GM12873 (cell line): ENCODE measurements around the gene TCP11.

Experiments used
- TF ChIP-seq, protein P1 (sequence below): IDR thresholded peaks from 2 replicates; pipeline ENCODE4 v1.5.1; 2012; ENCODE audit warnings: low read depth, mild to moderate bottlenecking, moderate library complexity, low read length, control low read depth; ENCODE audit not compliant: insufficient read depth; ENCODE audit errors: missing control alignments

The TCP11 gene

DNA sequence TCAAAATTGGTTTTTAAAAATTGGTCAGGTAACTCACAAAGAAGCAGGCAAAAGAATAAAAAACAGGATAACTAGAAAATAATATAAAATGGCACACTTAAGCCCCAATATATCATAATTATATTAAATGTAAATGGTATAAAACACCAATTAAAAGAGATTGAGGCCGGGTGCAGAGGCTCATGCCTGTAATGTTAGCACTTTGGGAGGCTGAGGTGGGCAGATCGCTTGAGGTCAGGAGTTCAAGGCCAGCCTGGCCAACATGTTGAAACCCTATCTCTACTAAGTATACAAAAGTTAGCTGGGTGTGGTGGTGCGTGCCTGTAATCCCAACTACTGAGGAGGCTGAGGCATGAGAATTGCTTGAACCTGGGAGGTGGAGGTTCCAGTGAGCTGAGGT lies 36.1 kb downstream of the TCP11 start:
- TF ChIP-seq, protein P1, sequence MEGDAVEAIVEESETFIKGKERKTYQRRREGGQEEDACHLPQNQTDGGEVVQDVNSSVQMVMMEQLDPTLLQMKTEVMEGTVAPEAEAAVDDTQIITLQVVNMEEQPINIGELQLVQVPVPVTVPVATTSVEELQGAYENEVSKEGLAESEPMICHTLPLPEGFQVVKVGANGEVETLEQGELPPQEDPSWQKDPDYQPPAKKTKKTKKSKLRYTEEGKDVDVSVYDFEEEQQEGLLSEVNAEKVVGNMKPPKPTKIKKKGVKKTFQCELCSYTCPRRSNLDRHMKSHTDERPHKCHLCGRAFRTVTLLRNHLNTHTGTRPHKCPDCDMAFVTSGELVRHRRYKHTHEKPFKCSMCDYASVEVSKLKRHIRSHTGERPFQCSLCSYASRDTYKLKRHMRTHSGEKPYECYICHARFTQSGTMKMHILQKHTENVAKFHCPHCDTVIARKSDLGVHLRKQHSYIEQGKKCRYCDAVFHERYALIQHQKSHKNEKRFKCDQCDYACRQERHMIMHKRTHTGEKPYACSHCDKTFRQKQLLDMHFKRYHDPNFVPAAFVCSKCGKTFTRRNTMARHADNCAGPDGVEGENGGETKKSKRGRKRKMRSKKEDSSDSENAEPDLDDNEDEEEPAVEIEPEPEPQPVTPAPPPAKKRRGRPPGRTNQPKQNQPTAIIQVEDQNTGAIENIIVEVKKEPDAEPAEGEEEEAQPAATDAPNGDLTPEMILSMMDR: no peak

DNA sequence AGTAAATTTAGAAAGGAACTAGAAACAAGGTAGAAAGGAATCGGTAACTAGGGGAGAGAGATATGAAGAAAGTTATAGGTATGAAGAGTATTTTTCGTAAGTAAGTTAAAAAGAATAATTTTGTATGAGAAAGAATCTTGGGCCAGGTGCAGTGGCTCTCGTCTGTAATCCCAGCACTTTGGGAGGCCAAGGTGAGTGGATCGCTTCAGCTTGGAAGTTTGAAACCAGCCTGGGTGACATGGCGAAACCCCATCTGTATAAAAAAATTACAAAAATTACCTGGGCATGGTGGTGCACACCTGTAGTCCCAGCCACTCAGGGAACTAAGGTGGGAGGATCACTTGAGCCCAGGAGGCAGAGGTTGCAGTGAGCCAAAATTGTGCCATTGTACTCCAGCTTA lies 42.0 kb downstream of the TCP11 start:
- TF ChIP-seq, protein P1: no peak

DNA sequence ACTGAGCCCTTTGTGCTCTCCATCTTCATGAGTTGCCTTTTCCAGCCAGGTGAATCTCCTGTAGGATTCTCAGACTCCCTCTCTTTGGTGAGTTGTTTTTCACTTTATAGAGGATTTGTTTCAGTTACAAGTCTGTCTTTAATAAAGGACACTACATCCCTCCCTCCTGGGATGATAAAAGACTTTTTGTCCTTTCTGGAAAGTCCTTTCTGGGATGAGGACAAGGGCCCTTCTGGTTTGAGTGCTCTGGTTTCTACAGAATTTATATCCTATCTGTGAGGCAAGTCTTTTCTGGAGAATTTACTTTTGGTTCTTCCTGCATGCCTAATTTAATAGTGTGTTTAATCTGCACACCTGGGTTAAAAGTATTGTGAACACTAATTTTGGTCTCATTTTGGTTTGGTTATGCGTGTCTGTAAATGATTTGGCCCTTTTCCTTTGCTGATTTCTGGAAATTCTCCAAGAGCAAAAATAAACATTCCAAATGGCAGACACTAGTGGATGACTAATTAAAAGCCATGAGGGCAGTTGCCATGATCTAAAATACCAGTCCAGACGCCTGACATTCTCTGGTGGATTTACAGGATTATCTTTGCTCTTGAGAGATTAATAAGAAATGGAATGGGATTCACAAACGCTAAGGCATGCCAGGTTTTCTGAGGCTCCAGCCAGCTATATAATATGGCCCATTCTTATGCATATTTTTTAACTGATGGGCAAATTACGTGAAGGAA lies 44.8 kb downstream of the TCP11 start:
- TF ChIP-seq, protein P1: no peak

DNA sequence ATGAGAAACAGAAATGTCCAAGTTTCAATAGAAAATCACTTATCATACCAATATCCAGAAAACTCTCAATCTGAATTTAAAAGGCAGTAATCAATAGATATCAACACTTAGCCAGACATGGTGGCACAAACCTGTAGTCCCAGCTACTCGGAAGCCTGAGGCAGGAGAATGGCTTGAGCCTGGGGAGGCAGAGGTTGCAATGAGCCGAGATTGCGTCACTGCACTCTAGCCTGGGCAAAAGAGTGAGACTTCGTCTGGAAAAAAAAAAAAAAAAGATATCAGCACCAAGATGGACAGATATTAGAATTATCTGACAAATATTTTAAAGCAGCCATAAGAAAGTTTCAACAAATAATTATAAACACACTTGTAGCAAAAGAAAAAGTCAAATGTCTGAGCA lies 47.0 kb downstream of the TCP11 start:
- TF ChIP-seq, protein P1: no peak

DNA sequence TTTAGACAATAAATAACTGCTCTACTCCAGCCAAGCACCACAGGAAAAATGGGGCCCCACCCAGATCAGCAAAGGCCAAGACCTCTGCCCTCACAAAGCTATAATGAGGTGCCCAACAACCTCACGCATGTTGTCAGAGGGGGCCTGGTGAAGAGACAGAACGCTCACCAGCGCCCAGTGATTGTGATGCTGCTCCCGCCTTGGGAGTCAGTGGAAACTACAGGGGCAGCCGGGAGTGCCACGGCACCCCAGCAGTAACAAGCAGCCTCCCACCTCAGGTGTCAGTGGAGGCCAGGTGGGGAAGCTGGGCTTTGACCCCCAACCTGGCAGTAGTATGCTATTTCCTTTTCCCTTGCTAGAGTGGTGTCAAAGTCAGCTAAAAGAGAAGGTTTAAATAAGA lies 47.4 kb downstream of the TCP11 start:
- TF ChIP-seq, protein P1: no peak

DNA sequence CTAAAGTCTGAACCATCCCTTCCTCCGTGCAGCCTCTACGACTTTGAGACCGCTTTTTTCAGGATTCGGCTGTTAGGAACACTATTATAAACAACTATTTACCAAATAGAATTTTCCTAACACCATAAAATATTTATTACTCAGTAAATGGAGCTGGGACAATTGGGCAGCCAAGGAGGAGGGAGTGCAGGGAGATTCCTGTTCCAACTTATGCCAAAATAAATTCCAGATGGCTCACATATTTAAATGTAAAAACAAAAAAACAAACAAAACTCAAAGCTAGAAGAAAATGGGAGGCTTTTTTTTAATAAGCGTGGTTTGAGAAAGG lies 48.1 kb downstream of the TCP11 start:
- TF ChIP-seq, protein P1: no peak

DNA sequence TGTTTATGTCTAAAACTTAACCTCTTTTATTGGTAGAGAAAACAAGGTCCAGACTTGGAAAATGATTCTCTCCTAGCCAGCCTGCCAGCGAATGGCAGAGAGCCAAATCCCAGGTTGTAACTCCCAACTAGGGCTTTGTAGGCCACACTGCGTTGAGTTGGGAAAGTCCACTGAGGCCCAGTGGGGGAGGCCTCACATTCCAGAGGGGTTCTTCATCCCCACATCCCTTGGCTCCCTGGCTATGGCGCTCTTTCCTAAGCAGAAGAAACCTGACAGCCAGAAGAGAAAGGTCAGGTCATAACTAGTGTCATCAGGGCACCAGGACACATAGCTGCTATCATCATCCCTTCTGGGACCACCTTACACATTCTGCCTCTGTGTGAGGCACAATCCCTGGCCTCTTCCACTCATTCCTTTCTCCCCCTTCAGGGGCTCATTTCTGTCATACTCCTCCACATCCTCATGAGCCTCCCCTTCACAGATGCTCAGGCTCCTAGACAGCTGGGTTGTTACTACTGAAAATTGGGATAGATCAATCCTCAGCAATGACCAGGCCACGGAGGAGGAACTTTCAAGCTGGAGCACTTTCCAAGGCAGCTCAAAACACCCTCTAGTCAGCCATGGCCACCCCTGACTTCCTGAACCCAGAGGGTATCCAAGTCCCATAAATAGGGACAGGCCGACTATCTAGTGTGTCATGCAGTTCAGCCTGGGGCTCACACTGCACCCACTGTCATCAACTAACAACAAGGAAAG lies 48.6 kb downstream of the TCP11 start:
- TF ChIP-seq, protein P1: no peak
